Epidermal melanocyte (primary cell): ENCODE results near the gene ELAVL1.

Source experiments
- DNase-seq: peaks from one replicate; pipeline ENCODE4 v3.0.0; 2011; ENCODE audit warnings: low spot score; ENCODE audit not compliant: insufficient read length

Gene ELAVL1

DNA sequence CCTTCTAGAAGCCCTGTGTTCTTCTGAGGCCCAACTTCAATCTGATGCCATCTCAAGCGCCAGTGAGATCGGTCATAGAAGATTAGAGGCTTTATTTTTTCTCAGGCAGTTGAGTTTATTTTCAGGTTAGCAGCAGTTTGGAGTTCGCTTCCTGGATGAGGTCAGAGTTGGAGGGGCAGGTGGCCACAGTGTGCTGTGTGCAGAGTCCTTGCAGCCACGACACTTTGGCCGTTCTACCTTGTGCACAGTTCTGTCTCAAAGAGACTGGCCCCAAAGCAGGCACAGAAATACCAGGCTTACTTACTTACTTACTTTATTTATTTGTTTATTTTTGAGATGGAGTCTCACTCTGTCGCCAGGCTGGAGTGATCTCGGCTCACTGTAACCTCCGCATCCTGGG is 15.9 kb upstream of the ELAVL1 start:
- no peak for DNase-seq

DNA sequence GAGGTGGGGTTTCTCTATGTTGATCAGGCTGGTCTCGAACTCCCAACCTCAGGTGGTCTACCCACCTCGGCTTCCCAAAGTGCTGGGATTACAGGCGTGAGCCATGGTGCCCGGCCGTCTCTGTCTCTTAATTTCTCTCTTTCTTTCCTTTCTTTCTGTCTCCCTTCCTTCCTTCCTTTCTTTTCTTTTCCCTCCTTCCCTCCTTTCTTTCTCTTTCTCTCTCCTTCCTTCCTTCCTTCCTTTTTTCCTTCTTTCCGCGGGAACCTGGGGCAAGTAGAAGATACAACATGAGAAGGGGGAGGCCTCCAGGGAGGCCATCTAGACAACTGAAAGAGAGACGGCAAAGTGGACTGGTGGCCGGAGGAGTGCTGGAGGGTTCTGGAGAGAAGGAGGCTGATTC is 15.2 kb upstream of the ELAVL1 start:
- DNase-seq: no peak

DNA sequence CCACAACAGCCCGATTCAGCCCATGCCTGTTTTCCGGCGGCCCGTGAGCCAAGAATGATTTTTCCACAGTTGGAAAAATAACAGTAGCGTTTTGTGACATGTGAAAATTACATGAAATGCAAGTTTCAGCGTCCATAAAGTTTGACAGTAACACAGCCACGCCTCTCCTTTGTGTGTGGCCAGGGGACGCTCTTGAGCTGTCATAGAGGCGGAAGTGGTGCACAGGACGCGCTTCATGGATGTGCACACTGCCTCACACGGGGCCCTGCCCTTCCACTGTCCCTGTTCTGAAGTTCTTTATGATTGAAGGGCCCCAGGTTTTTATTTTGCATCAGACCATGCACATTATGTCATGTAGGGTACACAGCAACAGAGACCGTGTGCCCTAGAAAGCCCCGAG is 12.4 kb upstream of the ELAVL1 start:
- no peak for DNase-seq

DNA sequence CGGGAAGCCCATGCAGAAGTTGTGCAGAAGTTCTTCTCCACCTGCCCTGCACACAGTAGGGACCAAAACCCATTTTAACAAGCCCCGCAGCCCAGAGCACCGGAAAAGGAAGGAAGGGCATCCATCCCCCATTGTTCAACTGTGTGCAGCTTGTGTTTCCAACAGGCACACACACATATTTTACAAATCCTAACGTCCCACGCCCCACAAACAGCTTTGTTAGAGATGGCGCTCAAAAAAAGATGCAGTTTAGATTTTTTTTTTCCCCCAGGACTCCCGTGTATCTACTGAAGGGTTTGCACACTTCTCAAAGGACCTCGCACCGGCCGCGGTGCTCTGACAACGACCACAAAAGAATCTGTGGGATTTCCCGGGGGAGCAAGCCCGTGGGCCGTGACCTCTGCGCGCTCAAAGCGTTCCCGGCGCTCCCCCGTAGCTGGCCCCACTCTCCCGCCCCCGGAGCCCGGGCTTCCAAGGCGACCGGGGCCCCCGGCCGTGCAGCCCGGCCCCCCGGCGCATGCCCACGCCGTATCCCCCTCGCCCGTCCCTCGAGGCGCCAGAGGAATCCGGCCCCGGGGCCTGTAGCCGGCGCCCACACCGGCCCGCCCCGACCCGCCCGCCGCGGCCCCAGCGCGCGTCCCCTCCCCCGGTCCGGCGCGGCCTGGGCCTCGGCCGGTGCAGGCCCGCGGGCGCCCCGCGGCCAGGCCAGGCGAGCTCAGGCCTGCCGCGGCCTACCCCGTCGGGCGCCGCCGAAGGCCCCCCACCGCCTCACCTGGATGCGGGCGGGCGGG is 523 bp downstream of the ELAVL1 start:
- DNase-seq: no peak

DNA sequence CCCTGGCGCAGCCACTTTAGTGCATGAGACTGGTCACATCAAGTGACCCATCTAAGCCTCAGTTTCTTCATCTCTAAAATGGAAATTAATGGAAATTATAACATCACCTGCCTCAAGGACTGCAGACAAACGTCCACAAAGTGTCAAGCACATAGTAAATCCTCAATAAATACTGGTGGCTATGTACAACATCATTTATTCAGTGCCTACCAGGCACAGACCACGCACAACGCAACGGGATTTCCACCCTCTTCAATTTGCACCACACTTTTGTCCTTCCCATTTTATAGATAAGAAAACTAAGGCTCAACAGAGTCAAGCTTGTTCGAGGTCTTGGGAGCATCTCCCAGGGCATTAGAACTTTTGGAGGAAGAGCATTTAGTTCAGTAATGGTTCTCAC is 1.4 kb downstream of the ELAVL1 start:
- no peak for DNase-seq

DNA sequence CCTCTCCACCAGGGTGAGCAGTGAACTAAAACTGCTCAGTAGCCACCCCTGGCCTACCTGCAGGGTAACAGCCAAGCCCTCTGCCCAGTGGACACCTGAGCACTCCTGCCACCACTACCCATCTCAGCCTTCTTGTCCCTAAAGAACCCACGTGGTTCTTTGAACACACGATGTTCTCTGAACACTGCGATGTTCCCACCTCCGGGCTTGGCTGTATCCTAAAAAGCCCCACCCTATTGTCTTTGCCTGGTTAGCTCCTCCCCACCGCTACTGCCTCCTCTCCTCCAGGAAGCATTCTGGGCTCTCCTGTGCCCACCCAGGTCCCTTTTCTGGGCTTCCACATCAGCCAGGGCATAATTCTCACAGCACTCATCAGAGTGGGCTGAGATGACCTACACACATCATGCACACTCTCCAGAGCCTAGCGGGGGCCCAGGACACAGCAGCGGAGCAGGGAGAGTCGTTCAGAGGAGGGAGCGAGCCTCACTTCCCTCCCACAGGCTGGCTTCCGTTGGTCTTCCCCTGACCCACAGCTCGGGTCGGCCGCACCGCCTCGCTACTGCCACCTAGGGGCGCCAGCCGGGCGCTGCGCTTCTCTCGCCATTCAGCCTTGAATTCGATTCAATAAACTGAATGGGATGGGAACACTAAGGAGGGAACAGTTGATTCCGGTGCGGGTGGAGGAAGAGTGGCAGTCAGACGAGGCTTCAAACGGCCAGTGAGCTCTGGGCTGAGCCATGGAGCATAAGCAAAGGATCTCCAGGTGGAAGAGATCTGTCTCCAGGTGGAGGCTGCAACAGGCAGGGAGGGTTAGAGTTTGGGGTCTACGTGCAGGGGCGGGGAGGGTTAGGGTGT is 3.2 kb downstream of the ELAVL1 start:
- DNase-seq: peak; percentile 76

DNA sequence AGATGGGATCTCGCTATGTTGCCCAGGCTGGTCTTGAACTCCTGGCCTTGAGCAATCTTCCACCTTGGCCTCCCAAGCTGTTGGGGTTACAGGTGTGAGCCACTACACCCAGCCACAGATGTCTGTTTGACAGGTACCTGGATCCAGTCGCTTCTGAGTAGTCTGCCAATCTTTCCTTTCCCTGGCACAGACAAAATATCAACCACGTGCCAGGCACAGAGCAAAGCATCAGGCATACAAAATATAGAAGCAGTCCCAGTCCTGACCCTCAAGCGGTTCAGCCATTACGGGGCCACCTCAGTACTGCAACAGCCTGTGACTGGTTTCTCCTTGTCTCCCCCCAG is 3.8 kb downstream of the ELAVL1 start:
- DNase-seq: no peak

DNA sequence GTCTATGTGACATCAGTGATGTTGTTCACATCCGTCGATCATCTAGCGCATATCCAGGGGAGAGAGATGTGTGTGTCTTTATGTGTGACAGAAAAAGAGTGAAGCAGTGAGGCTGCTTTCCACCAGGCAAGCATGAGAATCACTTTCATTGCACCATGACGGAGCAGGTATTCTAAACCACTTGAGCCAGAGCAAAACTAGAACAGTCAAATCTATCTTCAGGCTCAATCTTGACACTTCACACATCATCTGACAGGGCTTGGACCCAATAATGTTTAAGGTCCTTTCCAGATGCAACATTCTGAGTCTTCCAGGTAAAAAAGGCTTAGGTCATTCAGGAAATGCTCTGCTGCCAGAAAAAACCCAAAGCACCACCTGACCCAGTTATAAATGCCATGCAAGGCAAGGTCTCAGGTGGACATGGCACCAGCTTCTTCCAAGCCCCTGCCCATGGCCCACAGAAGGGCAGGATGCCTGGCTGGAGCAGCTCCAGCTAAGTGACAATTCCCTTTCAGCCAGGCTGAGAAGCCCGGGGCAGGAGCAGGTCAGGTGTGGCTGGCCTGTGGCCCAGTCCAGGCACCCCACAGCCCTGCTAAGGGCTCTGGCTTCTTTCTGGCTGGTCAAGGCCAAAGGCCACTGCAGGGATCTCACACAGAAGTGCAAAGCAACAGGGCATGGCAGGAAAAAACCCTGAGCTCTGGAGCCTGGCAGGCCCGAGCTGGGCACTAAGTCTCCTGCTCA is 5.0 kb downstream of the ELAVL1 start:
- DNase-seq: no peak

DNA sequence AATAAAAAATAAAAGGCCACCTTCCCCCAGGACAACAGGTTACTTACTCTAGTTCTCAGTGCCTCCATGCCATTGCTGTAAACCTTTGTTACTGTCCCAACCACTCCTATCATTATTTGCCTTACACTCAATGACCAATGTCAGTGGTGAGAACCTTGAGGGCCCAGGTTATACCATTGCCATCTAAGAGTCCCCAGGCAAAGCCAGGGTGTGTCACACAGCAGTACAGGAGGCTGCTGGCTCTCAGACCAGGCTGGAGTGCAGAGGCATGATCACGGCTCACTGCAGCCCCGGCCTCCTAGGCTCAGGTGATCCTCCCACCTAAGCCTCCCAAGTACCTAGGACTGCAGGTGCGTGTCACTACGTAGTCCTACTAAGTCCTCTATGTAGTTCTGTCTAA is 6.1 kb downstream of the ELAVL1 start:
- DNase-seq: no peak

DNA sequence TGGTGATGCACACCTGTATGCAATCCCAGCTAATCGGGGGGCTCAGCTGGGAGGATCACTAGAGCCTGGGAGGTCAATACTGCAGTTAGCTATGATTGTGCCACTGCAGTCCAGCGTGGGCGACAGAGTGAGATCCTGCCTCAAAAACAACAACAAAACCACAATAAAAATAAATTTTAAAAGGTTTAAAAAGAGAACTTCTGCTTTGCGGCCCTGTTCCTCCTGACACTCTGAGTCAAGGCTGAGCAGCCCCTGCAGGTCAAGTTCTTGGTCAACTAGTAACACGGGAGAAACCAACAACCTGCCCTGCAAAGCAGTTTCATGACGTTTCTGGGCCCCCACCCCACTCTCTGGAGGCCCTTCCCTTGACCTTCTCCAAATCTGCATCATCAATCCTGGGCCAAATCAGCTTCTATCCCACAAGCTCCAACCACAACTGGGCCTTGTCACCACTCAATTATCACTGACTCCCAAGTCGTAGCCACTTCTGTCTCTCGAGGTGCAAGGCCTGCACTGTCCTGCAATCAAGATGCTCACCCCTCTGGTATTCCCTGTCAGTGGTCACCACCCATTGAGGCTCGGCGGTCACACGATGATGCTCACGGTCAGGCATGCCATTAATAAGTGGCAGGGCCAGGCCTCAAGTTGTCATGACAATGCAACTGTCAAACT is 7.5 kb downstream of the ELAVL1 start:
- DNase-seq: no peak

DNA sequence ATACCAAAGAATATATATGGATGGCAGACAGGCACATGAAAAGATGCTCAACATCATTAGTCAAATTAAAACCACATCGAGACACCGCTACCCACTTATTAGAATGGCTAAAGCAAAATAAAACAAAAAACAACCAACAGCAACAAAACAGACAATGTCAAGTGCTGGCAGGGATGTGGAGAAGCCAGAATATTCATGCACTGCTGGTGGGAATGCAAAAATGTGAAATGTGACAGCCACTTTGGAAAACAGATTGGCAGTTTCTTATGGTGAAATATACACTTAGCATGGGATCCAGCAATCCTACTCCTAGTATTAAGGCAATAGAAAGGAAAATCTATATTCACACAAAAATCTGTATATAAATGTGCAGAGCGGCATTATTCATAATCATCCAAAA is 8.6 kb downstream of the ELAVL1 start:
- no peak for DNase-seq

DNA sequence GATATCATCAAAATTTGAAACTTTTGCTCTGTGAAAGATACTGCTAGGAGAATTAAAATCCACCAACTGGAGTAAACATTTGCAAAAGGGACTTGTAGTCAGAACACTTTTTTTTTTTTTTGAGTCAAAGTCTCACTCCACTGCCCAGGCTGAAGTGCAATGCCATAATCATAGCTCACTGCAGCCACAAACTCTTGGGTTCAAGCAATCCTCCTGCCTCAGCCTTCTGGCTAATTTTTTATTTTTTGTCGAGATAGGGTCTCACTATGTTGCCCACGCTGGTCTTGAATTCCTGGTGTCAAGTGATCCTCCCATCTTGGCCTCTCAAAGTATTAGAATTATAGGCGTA is 9.7 kb downstream of the ELAVL1 start:
- DNase-seq: no peak

DNA sequence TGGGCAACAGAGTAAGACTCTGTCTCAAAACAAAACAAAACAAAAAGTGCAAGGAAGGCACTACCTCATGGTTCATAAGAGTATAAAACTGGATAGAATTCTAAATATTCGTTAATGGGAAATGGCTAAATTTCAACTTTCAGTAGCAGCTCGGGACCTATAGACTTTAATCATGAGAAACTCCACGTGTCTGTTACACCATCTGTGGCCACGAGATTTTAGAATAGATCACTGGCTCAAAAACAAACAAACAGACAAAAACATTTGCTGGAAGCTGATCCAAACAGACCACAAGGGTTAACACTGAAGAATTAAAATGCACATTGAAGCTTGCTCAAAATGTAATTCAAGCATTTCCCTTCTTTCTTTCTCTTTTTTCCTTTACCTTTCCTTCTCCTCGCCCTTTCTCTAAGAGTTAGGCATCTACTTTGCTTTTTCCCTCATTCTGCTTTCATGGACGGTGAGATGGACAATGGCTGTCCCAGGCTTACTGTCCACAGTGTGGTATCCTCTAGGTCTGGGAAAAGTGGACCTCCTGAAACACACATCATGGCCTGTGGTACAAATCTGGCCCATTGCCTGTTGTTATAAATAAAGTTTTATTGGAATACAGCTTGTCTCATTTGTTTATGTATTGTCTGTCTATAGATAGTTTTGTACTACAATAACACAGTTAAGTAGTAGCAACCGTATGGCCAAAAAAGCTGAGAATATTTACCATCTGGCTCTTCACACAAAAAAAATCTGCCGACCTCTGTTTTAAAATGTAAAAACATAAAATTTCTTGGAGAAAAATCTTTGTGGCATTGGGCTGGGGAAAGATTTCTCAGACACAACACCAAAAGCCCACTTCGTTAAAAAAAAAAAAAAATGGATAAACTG is 10.3 kb downstream of the ELAVL1 start:
- DNase-seq: no peak

DNA sequence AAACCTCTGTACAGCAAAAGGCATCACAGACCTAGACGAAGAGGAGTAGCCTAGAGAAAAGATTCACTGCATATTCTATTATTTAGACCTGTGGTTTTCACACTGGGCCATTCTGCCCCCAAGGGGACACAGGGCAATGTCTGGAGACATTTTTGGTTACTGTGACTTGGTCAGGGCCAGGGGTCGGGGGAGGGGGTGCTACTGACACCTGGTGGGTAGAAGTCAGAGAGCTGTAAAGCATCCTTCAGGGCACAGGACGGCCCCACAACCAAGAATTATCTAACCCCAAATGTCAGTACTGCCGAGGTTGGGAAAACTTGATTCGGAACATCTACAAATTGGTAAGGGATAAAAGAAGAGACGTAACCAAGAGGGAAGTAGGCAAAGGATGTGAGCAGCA is 11.3 kb downstream of the ELAVL1 start:
- DNase-seq: no peak

DNA sequence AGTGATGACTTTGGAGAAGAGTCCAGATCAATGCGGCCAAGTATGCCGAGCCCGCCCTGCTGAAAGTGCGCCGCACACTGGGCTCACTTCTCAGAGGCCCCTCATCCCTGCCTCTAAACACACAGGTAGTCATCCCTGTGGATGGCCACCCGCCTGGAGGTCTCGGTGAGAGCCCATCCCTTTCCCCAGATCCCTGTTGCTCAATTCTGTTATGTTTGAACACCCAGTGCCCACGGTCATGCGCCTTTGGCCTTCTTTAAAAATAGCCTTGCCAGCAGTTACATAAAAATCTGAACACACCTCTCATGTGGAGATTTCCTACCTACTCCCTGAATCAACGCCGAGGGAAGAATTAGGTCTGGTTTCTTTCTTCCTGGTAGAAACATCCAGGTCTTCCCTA is 11.9 kb downstream of the ELAVL1 start:
- no peak for DNase-seq

DNA sequence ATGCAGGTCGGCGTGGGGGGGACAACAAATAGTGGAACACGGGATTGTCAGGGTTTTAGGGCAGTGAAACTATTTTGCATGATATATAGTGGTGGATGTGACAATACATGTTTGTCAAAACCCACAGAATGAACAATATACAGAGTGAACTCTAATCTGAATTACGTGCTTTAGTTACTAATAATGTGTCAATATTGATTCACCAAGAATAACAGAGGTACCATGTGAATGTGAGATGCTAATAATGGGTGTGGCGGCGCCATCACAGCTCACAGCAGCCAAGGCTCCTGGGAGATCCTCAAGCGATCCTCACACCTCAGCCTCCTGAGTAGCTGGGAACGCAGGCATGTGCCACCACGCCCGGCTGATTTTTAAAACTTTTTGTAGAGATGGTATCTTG is 12.9 kb downstream of the ELAVL1 start:
- no peak for DNase-seq

DNA sequence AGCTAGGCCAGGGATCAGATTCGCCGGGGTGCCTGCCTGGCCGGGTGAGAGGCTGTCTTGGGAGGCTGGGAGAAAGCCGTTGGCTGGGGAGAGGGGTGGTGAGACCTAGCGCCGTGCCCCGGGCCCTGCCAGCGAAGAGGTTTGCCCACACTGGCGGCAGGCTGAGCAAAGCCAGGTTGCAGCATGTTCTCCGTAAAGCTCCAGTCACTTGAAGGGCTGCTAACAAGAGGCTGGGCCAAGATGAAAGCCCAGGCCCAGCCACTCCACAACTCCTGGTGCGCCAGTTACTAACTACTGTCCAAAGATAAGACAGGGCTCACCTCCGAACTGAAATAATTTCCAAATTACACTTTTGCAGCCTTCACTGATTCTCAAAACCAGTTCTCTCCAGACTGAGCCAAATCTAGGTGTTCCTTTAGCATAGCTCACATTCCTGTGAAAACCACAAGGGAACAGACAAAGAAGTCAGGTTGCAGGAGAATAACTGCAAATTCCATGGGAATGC is 16.3 kb downstream of the ELAVL1 start:
- no peak for DNase-seq

DNA sequence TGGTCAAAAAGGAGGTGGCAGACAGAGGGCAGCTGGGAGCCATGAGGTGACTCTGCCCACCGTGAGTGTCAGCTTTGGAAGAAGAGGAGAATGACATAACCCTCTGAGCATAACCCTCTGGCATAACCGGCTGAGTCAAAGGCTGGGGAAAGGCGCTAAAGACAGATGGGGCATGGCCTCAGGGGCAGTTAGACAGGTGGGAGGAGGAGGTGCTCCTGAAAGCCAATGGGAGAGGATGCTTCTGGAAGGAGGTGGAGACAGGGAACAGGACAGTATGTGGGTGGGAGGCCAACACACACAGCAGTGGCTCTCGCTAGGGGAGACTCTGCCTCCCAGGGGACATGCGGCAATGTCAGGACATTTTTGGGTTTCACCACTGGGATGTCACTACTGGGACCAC is 17.1 kb downstream of the ELAVL1 start:
- DNase-seq: no peak

DNA sequence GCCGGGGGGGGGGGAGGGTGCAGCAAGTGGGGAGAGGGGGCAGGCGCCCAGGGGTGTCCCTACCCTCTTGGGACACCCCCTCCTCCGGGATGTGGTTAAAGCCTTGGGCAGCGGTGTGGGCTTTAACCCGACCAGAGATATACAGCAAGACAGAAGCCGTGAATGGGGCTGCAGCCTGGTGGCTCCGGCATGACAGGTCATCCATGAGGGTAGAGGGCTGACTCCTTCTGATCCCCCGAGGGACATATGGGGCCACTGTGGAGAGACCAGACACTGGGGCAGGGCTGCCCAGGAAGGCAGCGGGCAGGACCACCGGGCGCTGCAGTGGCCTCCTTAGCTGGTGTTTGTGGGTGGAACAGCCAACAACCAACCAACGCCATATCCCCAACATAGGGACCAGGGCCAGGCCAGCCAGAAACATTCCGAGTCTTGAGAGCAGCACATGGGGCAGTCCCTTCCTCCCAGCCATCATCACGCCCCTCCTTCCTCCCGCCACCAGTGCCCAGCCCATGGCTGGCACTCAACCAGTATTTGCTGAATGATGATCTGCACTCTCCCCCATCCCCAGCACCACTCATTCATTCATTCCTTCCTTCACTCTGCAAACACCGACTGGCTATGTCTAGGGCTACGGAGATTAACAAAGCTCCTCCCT is 18.2 kb downstream of the ELAVL1 start:
- DNase-seq: no peak
